H1 (cell line): Measurements from ENCODE around the gene PTPRD. TPM values are rescaled to one million over a fixed set of nuclear protein-coding genes. Genes with fewer than 3 reads are reported as not detected.
A peak's percentile ranks its signal among the peaks of the same experiment; 100 is the strongest.

Experiments
- CTCF ChIA-PET: fragments of 300-600 bp; sonication (Branson Sonifier 250); formaldehyde crosslinking; loops from one replicate; lab custom pipeline; 2021; ENCODE audit not compliant: partially characterized antibody; lab: Charles Lee
- POLR2A ChIA-PET: fragments of 300-600 bp; sonication (Branson Sonifier 250); formaldehyde crosslinking; loops from one replicate; lab custom pipeline; 2021; ENCODE audit warnings: inconsistent platforms; ENCODE audit not compliant: partially characterized antibody; lab: Charles Lee
- DNase-seq, 2 experiments: peaks; one replicate each; pipeline versions ENCODE4 v3.0.0 to v3.0.0-alpha.2; 2010 to 2022; ENCODE audit warnings: low spot score in 2 of 2, low read depth in 1 of 2, mixed read lengths in 1 of 2
- FAIRE-seq: peaks from 2 replicates; lab custom pipeline; 2011; peaks lifted over from hg19 to GRCh38; lab: Jason Lieb, UNC
- H2AFZ ChIP-seq: 2 replicates; pipeline ENCODE4 v1.8.1; 2012; ENCODE audit warnings: low read length, inconsistent platforms
- H2AK5ac ChIP-seq: 2 replicates; pipeline ENCODE4 v1.6.1; 2013; ENCODE audit warnings: low read depth, low read length
- H2BK120ac ChIP-seq: replicated peaks from 2 replicates; pipeline ENCODE3; 2013; ENCODE audit warnings: low read depth, low read length, inconsistent platforms
- H2BK12ac ChIP-seq: 2 replicates; pipeline ENCODE4 v1.6.1; 2013; ENCODE audit warnings: low read depth, low read length
- H2BK15ac ChIP-seq: 2 replicates; pipeline ENCODE4 v1.6.1; 2013; ENCODE audit warnings: low read length
- H2BK20ac ChIP-seq: 2 replicates; pipeline ENCODE4 v1.6.1; 2013; ENCODE audit warnings: low read length
- H2BK5ac ChIP-seq: 2 replicates; pipeline ENCODE4 v1.6.1; 2013; ENCODE audit warnings: low read depth, low read length
- H3K14ac ChIP-seq: 2 replicates; pipeline ENCODE4 v1.6.1; 2013; ENCODE audit warnings: inconsistent platforms; ENCODE audit not compliant: insufficient read length
- H3K18ac ChIP-seq: 2 replicates; pipeline ENCODE4 v1.6.1; 2013; ENCODE audit warnings: low read length; ENCODE audit errors: extremely low read depth
- H3K23ac ChIP-seq: 2 replicates; pipeline ENCODE4 v1.6.1; 2013; ENCODE audit warnings: inconsistent platforms; ENCODE audit not compliant: insufficient read length
- H3K23me2 ChIP-seq: 2 replicates; pipeline ENCODE4 v1.6.1; 2013; ENCODE audit warnings: low read depth, low read length
- H3K27ac ChIP-seq: 2 replicates; pipeline ENCODE4 v1.6.1; 2011; ENCODE audit warnings: low read depth, low read length, inconsistent platforms
- H3K27me3 ChIP-seq, 4 experiments: replicated peaks in 1 of 4; 1 replicate in 1 of 4; 2 replicates in 3 of 4; pipeline versions ENCODE4 v1.6.1 to v1.8.1; 2011 to 2013; ENCODE audit warnings: low read length in 3 of 4, mild to moderate bottlenecking in 3 of 4, inconsistent platforms in 2 of 4, mixed read lengths in 2 of 4, moderate library complexity in 1 of 4; ENCODE audit not compliant: control insufficient read depth in 3 of 4, insufficient read depth in 3 of 4; ENCODE audit errors: extremely low read depth in 1 of 4
- H3K36me3 ChIP-seq, 4 experiments: 2 replicates each; pipeline versions ENCODE4 v1.6.1 to v1.8.1; 2011 to 2013; ENCODE audit warnings: mild to moderate bottlenecking in 4 of 4, low read length in 3 of 4, moderate library complexity in 2 of 4, control low read depth in 1 of 4, inconsistent platforms in 1 of 4; ENCODE audit not compliant: insufficient read depth in 4 of 4, control insufficient read depth in 2 of 4
- H3K4ac ChIP-seq: replicated peaks from 2 replicates; pipeline ENCODE3; 2013; ENCODE audit warnings: low read length, low read depth, mixed read lengths, inconsistent platforms; ENCODE audit not compliant: insufficient read length
- H3K4me1 ChIP-seq, 4 experiments: replicated peaks in 1 of 4; 1 replicate in 1 of 4; 2 replicates in 3 of 4; pipeline versions ENCODE4 v1.6.1 to v1.8.1; 2011 to 2013; ENCODE audit warnings: low read length in 3 of 4, inconsistent platforms in 2 of 4, mixed read lengths in 1 of 4; ENCODE audit not compliant: insufficient read depth in 4 of 4, control insufficient read depth in 3 of 4
- H3K4me2 ChIP-seq, 2 experiments: 2 replicates each; pipeline versions ENCODE4 v1.6.1 to v1.8.1; 2011 to 2013; ENCODE audit warnings: low read depth in 2 of 2, low read length in 2 of 2, control low read depth in 1 of 2, inconsistent platforms in 1 of 2, mild to moderate bottlenecking in 1 of 2; ENCODE audit not compliant: insufficient read depth in 1 of 2
- H3K4me3 ChIP-seq, 4 experiments: fragments of 200-600, 300-600 bp in 1 of 4; sonication (generic), shearing (Covaris generic), sonication (Bioruptor Twin) in 1 of 4; 2 replicates each; pipeline versions ENCODE4 v1.5.1 to v1.8.1; 2011 to 2016; ENCODE audit warnings: low read length in 4 of 4, low read depth in 3 of 4, control low read depth in 2 of 4, inconsistent platforms in 2 of 4, mild to moderate bottlenecking in 2 of 4, mixed read lengths in 1 of 4, moderate library complexity in 1 of 4; ENCODE audit not compliant: insufficient read depth in 2 of 4; ENCODE audit errors: extremely low read depth in 1 of 4
- H3K56ac ChIP-seq: replicated peaks from 2 replicates; pipeline ENCODE3; 2013; ENCODE audit warnings: low read depth, mild to moderate bottlenecking, mixed read lengths, low read length, inconsistent platforms; ENCODE audit not compliant: insufficient read length
- H3K79me1 ChIP-seq: 2 replicates; pipeline ENCODE4 v1.6.1; 2013; ENCODE audit warnings: low read depth, low read length, control low read depth
- H3K79me2 ChIP-seq, 2 experiments: 2 replicates each; pipeline versions ENCODE4 v1.6.1 to v1.8.1; 2012 to 2013; ENCODE audit warnings: low read length in 2 of 2, mild to moderate bottlenecking in 2 of 2, inconsistent platforms in 1 of 2; ENCODE audit not compliant: insufficient read depth in 2 of 2, control insufficient read depth in 1 of 2
- H3K9ac ChIP-seq, 4 experiments: replicated peaks in 1 of 4; 1 replicate in 1 of 4; 2 replicates in 3 of 4; pipeline versions ENCODE4 v1.6.1 to v1.8.1; 2011 to 2013; ENCODE audit warnings: low read depth in 3 of 4, low read length in 3 of 4, control low read depth in 2 of 4, mild to moderate bottlenecking in 2 of 4, moderate library complexity in 2 of 4, inconsistent platforms in 1 of 4; ENCODE audit errors: extremely low read depth in 1 of 4
- H3K9me3 ChIP-seq, 2 experiments: 2 replicates each; pipeline versions ENCODE4 v1.6.1 to v1.8.1; 2012 to 2013; ENCODE audit warnings: mild to moderate bottlenecking in 2 of 2, moderate library complexity in 2 of 2, control low read depth in 1 of 2, inconsistent platforms in 1 of 2, low read depth in 1 of 2, low read length in 1 of 2, mixed read lengths in 1 of 2; ENCODE audit not compliant: insufficient read depth in 2 of 2
- H4K20me1 ChIP-seq, 2 experiments: replicated peaks in 1 of 2; 2 replicates each; pipeline versions ENCODE3 to v1.8.1; 2011 to 2013; ENCODE audit warnings: inconsistent platforms in 2 of 2, low read length in 2 of 2, mild to moderate bottlenecking in 1 of 2; ENCODE audit not compliant: insufficient read depth in 2 of 2, control insufficient read depth in 1 of 2
- H4K5ac ChIP-seq: 2 replicates; pipeline ENCODE4 v1.6.1; 2013; ENCODE audit warnings: low read length, low read depth, mixed read lengths, inconsistent platforms; ENCODE audit not compliant: insufficient read length
- H4K8ac ChIP-seq: 2 replicates; pipeline ENCODE4 v1.8.0; 2013; ENCODE audit warnings: mild to moderate bottlenecking, moderate library complexity, low read length, inconsistent platforms; ENCODE audit not compliant: insufficient read depth; ENCODE audit errors: extremely low read depth
- H4K91ac ChIP-seq: replicated peaks from 2 replicates; pipeline ENCODE3; 2013; ENCODE audit warnings: low read length, mixed read lengths, inconsistent platforms; ENCODE audit not compliant: insufficient read length
- TAF1 ChIP-seq: IDR thresholded peaks from 2 replicates; pipeline ENCODE4 v1.6.1; 2011; ENCODE audit warnings: mild to moderate bottlenecking, low read depth, low read length
- YY1 ChIP-seq: IDR thresholded peaks from 2 replicates; pipeline ENCODE4 v1.6.1; 2011; ENCODE audit warnings: low read depth, mild to moderate bottlenecking, low read length
- ZNF274 ChIP-seq: IDR thresholded peaks from 2 replicates; pipeline ENCODE4 v1.7.0; 2012; ENCODE audit warnings: low read length, borderline replicate concordance; ENCODE audit errors: extremely low read depth
- WGBS, 2 experiments: shearing (Covaris generic) in 1 of 2; methylation state at CpG; one replicate each; pipeline versions ENCODE4 v1.1.6 to v1.1.7; 2013 to 2015; ENCODE audit warnings: low lambda C conversion rate in 2 of 2, mixed read lengths in 2 of 2, inconsistent platforms in 1 of 2, low coverage in 1 of 2, missing lambda C conversion rate in 1 of 2; ENCODE audit not compliant: insufficient replicate concordance in 2 of 2, insufficient coverage in 1 of 2, insufficient read length in 1 of 2; ENCODE audit errors: extremely low coverage in 1 of 2, missing lambda C conversion rate in 1 of 2; 5-methylcytosine and 5-hydroxymethylcytosine counted together
- polyA plus RNA-seq, 7 experiments: library from polyadenylated mRNA; depleted of rRNA in 3 of 7; stranded (reverse) in 5 of 7; unstranded in 2 of 7; fragments of >200 nt in 5 of 7; fragments of 200-250 nt in 2 of 7; gene quantifications; 1 replicate in 5 of 7; 2 replicates in 1 of 7; 4 replicates in 1 of 7; pipeline versions ENCODE4 v1.2.1 to v1.2.3, GENCODE V29; 2011 to 2013; ENCODE audit warnings: missing spikeins in 2 of 7, mixed read lengths in 2 of 7
- total RNA-seq: library from RNA; stranded (reverse); fragmentation: NEBNext Ultra II Directional; extraction: Animal tissue kit (Norgen Biotek cat#: 25700); gene quantifications from 2 replicates; pipeline ENCODE4 v1.2.1, GENCODE V29; 2021

Gene PTPRD
- total and polyA plus RNA-seq, 2 of the 8 experiments (the other 6 are each of a cell fraction or from before 2014, with no cell fraction given), result 17.2 to 77.0 TPM

- Histone ChIP-seq H4K20me1 (no peaks in the 10 kb centered on the region), H3K9ac (peak overlapping the region in 1 of 4 experiments; percentile 1; a peak in 1 of 7 replicates), H3K23ac (no peak overlapping the region), H2AK5ac (no peak overlapping the region), H3K27me3 (no peaks in the 10 kb centered on the region; a peak in 1 of 7 replicates), H2BK12ac (no peak overlapping the region), H3K56ac (no peak overlapping the region), H4K8ac (no peak overlapping the region), H3K36me3 (no peaks in the 10 kb centered on the region), H3K18ac (no peak overlapping the region), H3K23me2 (no peaks in the 10 kb centered on the region), H3K27ac (no peak overlapping the region), H4K91ac (no peak overlapping the region), H2BK15ac (no peak overlapping the region), H2AFZ (peak overlapping the region; percentile 75), H3K14ac (no peak overlapping the region), H2BK20ac (no peak overlapping the region), H3K79me1 (no peaks in the 10 kb centered on the region), H3K4me3 (no peak overlapping the region), H3K9me3 (no peaks in the 10 kb centered on the region), H2BK5ac (no peak overlapping the region), H3K4me2 (no peak overlapping the region), H3K4me1 (peaks cover 0 to 4% (median 1%) of the 10 kb centered on the region in 4 experiments; a peak in 2 of 7 replicates), H4K5ac (no peak overlapping the region), H3K79me2 (no peaks in the 10 kb centered on the region)
- DNase-seq (no peak), FAIRE-seq (no peak)
- CTCF ChIA-PET, result no interaction called here
- POLR2A ChIA-PET, result interaction anchor here (1.0 kb wide), 1 partner anchor 15 kb away, joined by 3 read pairs; no protein-coding TSS in a partner anchor
- WGBS, 2 experiments, result 89% methylated on average over 7 of the region's 7 CpGs; no CpG with 5 or more reads in 1 of the 2 experiments
- TF ChIP-seq TAF1 (no peak), ZNF274 (no peak), YY1 (no peak)
- TF ChIP-seq, all 59 proteins: peak for 0
- Histone ChIP-seq H3K4ac (no peak overlapping the region), H2BK120ac (no peak overlapping the region)
Measured at GRCh38 chr9:10438955-10439354, 173.8 kb downstream of the PTPRD start.
